HG02759 (cell line): Measurements from ENCODE around the gene ACAD10.

Experiments
- ATAC-seq: cut with Tn5 transposase; IDR thresholded peaks from one replicate; pipeline ENCODE4 v1.9.1; 2021; ENCODE audit warnings: mild to moderate bottlenecking, moderate library complexity; ENCODE audit not compliant: unreplicated experiment

ACAD10 gene

GRCh38 chr12:111773801-111774551 lies 88.1 kb downstream of the ACAD10 start:
- ATAC-seq, result peak; percentile 54

GRCh38 chr12:111775205-111776193 lies 89.6 kb downstream of the ACAD10 start:
- peak; percentile 76 for ATAC-seq

GRCh38 chr12:111776836-111777344 lies 91.0 kb downstream of the ACAD10 start:
- no peak for ATAC-seq

GRCh38 chr12:111777345-111778045 lies 91.6 kb downstream of the ACAD10 start:
- ATAC-seq, result no peak

GRCh38 chr12:111780166-111780565 lies 94.3 kb downstream of the ACAD10 start:
- no peak for ATAC-seq

- ATAC-seq, result no peak
Observed at GRCh38 chr12:111780615-111781014, 94.8 kb downstream of the ACAD10 start.

GRCh38 chr12:111781085-111781658 lies 95.3 kb downstream of the ACAD10 start:
- no peak for ATAC-seq

- ATAC-seq, result no peak
Observed at GRCh38 chr12:111783046-111783445, 97.2 kb downstream of the ACAD10 start.

GRCh38 chr12:111784953-111785352 lies 99.1 kb downstream of the ACAD10 start:
- ATAC-seq, result no peak

- no peak for ATAC-seq
Observed at GRCh38 chr12:111785651-111786050, 99.8 kb downstream of the ACAD10 start.

GRCh38 chr12:111788178-111788654 lies 102.4 kb downstream of the ACAD10 start:
- ATAC-seq, result no peak

- ATAC-seq, result no peak
Observed at GRCh38 chr12:111789779-111790178, 103.9 kb downstream of the ACAD10 start.

- no peak for ATAC-seq
Observed at GRCh38 chr12:111791507-111791906, 105.7 kb downstream of the ACAD10 start.

- no peak for ATAC-seq
Observed at GRCh38 chr12:111792155-111792855, 106.5 kb downstream of the ACAD10 start.

- ATAC-seq, result no peak
Observed at GRCh38 chr12:111792856-111793235, 107.0 kb downstream of the ACAD10 start.

- no peak for ATAC-seq
Observed at GRCh38 chr12:111798182-111798581, 112.3 kb downstream of the ACAD10 start.

GRCh38 chr12:111799758-111800157 lies 113.9 kb downstream of the ACAD10 start:
- ATAC-seq, result no peak

GRCh38 chr12:111803038-111803626 lies 117.3 kb downstream of the ACAD10 start:
- no peak for ATAC-seq

- no peak for ATAC-seq
Observed at GRCh38 chr12:111803851-111804250, 118.0 kb downstream of the ACAD10 start.
